Activated naive CD4-positive, alpha-beta T cell (primary cell): ENCODE results near the gene MAP3K1.
"Not testable (repeated sequence)": the region's sequence is repeated elsewhere in the genome, so short reads cannot be mapped to it uniquely, and the experiment has no call there.

Source experiments
- DNase-seq, 4 experiments: peaks; one replicate each; lab custom pipeline; 2025; lab: John Stamatoyannopoulos, UW

Gene MAP3K1

GRCh38 chr5:56814963-56815657, at the start of gene MAP3K1:
TSS of gene MAP3K1 (plus strand) at chr5:56815549. CDS start at chr5:56815574, 25 bp downstream.
- DNase-seq, result peak; percentile 62 to 83 (median 68)

GRCh38 chr5:56766926-56767325, 48.4 kb upstream of the MAP3K1 start:
- DNase-seq, result no peak

- DNase-seq, result no peak
These were observed 45.3 kb upstream of the MAP3K1 start for GRCh38 chr5:56769875-56770604.

DNA sequence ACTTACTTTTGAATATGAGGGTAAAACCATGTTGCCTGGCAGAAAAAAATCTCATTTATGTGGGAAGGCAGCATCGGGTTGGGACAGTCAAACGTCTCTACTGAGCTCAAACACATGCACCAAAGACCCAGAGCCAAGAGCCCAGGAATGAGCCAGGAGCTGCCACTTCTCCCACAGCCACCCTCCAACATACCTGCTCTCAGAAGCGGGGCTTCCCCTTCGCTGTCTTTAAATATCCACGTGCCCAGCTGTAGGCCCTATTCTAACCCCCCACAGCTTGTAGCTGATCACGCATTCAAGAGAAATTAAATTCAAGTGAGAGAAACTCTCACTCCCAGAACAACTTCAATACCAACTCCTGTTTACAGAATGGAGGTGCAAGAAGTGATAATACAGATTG, 42.6 kb upstream of the MAP3K1 start:
- DNase-seq, result no peak

- DNase-seq, result no peak
These were observed 40.4 kb upstream of the MAP3K1 start for GRCh38 chr5:56774957-56775356.

GRCh38 chr5:56776212-56776846, 39.0 kb upstream of the MAP3K1 start:
- DNase-seq, result not testable (repeated sequence)

DNA sequence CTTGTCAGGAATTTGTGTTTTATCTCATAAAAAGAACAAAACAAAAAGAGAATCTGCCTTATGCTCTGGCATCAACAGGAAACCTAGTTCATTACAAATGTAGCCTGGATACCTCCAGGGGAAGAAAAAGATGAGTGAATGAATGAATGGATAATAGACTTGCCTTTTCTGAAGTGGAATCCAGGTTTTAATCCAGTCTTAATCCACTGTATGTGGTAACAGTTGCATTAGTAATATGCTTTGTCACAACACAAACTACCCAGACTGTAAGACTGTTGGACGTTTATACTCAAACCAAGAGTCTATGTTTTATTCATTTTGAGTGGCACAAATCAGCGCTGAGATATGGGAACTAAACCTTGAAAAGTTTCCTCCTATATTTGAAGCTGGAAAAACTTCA, 32.1 kb upstream of the MAP3K1 start:
- no peak for DNase-seq

DNA sequence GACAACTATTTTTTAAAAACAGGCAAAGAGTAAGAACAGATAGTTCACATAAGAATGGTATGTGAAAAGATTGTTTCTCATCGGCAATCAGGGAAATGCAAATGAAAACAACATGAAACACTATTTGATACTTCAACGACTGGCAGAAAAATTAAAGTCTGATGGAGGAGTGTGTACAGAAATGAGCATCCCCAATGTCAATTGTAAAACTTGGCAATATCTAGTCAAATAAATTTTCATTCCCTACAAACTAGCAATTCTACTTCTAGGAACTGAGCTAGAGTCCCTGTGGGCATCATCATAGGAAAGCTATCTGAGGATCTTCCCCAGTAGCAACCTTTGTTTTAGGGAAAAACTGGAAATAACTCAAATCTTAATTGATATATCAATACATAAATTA, 29.0 kb upstream of the MAP3K1 start:
- no peak for DNase-seq

GRCh38 chr5:56791396-56791795, 24.0 kb upstream of the MAP3K1 start:
- DNase-seq, result no peak

DNA sequence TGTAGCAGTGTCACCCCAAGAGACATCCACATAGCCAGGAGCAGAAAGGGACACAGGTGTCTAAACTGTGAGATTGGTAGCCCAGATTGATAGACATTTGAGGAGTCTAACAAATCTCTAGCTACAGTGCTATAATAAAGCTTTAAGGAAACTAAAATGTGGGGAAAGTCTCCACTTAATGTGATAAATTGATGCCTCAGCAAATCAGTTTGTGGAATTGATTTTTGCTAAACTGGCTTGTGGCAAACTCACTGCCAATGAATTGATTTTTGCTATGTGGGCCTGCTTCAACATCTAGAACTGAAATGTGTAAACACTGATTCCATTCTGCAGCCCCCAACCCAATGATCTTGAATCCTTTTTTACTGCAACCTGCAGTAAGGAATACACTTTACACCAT, 16.8 kb upstream of the MAP3K1 start:
- DNase-seq, result no peak

GRCh38 chr5:56800186-56800585, 15.2 kb upstream of the MAP3K1 start:
- DNase-seq, result no peak

DNA sequence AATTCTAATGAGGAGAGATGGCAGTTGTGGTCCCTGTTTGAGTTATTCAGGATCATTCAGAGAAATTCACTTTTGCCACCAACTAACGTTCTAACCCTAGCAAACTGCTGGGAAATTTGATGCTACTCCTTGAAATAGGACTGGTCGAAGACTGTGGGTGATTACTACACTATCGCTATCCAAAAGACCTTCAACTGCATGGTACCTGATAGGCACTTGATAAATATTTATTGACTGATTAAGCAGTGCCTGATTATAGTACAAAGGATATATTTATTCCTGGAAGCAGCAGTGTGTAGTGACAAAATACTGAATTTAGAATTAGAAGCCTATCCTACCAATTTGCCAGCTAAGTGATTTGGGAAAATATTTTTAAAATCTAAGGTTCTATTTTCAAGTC, 14.1 kb upstream of the MAP3K1 start:
- no peak for DNase-seq

GRCh38 chr5:56802205-56802604, 13.1 kb upstream of the MAP3K1 start:
- no peak for DNase-seq

DNA sequence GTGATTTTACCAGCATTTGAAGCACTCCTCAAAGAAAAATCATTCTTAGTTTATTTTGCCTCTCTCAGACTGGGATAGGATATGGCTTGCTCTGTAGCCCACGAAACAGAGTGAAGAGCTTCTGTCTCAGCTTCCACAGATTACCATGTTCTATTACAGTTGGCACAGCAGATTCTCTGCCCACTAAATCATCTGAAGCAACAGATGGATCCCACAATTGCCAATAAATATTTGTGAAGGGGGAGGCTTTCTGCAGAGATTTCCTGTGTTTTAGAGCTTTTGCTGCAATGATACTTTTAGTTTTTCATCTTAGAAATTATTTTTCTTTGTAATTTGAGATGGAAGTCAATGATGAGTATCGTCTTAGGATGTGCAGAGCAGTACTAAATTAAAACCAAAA, 12.3 kb upstream of the MAP3K1 start:
- no peak for DNase-seq

DNA sequence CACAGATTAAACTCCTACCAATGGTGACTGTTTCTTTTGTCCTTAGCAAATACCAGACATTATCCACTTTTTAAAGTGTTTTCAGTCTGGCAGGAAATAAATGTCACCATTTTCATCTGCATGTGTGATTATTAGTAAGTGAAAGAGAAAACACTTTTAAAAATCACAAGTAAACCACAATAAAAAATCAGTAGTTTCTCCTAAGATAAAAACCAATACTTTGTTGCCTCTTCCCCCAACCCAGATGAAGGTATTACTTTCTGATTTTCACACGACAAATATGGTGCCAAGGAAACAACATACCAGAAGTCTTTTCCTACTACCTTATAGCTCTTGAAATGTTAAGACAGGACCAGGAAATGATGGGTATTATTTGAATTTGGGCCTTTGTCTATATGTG, 11.5 kb upstream of the MAP3K1 start:
- no peak for DNase-seq

DNA sequence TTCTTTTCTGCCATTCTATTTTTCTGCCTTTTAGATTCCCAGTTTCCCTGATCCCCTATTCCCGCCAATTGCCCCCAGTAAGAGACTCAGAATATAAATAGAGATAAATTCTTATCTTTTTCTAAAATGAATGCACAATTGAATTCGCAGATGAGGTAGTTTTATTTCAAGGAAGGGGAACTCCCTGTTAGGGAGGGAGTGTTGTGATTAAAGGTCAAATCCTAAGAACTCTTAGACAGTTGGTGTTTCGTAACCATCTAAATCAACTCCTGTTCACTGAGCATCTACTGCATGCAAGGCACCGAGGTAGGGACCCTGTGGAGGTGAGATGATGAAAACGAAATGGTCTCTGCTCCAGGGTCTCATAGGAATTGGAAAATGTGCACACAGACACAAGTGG, 7.7 kb upstream of the MAP3K1 start:
- DNase-seq, result no peak

DNA sequence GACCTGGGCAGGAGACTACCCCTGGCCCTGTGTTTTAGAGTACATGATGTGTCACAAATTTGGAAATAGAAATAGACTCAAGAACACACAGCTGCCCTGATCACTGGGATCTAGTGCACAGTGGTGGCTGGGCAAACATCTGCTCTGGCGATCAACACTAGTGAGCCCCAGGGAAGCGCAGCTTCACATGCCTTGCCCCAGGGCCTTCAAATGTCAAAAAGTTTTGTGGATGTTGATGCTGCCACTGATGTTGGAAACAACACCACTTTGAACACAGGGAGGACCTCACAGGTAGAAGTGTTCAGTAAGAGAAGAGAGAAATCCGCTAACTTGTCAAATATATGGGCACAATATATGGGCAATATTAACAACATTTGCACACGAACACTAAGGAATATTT, 7.1 kb upstream of the MAP3K1 start:
- DNase-seq, result no peak

DNA sequence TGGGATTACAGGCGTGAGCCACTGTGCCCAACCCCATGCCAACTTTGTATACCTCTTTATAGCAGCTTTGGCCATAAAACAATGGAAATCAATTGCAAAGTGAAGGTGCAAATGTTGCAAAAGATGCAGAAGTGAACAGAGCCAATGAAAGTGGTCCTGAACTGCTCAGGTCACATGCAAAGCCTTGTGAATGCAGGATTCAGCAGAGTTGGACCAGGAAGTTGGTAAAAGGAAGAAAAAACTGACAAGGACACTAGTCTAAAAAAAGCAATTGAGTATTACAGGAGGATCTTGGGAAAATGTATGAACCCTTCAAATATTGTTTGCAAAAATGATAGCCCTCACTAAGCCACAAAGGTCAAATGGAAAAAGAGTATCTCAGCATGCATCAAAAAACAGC, 4.5 kb upstream of the MAP3K1 start:
- no peak for DNase-seq

- DNase-seq, result no peak
These were observed 3.2 kb upstream of the MAP3K1 start for GRCh38 chr5:56812110-56812509.

DNA sequence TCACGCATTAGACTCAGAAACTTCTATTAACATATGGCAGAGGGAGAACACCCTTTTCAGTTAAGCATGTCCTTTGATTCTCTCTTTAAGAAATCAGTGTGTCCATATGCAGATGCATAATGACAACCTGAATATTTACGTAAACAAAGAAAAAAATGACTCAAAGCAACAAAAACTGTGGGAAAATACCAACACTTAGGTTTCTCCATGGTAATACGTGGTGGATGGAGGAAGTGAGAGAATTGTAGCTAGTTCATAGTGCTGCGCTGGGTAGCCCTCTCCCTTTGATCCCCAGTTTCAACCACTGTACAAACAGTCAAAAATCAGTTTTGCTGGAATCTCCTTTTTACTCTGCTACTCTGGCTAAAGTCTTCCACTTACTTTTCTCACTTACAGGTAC, 2.0 kb upstream of the MAP3K1 start:
- DNase-seq, result no peak

DNA sequence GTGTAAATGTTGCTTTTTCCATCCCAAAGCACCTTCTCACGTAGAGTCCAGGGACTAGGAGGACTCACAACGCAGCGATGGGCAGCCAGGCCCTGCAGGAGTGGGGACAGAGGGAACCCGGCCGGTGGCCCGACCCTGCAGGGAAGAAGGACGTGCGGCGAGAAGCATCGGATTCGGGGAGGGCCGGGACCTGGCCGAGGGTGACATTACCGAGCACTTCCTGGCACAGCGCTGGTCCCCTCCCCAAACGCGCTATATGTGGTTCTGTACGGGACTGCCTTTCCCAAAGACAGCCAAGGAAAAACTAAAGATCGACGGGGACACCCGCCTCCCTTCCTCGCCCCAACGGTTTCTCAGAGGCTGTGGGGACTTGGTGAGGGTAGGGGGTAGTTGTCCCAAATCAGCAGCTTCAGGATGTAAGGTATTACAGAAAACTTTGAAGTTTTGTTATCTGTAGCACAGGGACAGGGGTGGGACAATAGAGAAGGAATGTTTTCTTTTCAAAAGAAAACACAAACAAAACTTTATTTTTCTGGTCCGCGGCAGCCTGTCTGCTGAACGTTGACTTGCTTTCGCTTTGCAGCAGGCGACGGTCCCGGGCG, 887 bp upstream of the MAP3K1 start:
- DNase-seq, result peak in 2 of 4 experiments; percentile 31 to 35

DNA sequence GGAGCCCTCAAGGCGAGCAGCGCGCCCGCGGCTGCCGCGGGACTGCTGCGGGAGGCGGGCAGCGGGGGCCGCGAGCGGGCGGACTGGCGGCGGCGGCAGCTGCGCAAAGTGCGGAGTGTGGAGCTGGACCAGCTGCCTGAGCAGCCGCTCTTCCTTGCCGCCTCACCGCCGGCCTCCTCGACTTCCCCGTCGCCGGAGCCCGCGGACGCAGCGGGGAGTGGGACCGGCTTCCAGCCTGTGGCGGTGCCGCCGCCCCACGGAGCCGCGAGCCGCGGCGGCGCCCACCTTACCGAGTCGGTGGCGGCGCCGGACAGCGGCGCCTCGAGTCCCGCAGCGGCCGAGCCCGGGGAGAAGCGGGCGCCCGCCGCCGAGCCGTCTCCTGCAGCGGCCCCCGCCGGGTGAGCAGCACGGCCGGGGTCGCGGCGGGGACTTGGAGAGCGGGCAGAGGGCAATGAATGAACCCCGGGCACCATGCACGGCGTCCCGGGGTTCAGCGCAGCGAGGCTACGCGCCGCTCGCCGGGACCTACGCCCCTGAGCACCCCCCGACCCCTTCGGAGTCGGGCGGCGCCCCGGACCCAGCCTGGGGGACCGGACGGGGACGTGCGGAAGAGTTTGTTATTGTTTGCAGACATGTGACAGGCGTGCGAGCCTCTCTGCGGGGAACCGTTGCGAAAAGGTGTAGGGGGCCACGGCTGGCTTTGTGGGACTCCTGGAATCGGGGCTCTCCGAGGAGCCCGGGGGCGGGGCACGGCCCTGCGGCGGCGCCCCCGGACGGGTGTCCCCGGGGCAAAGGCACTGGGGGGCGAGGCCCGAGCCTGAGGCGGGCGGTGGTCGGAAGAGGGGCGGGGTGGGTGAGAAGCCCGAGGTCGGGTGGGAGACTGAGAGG, 553 bp downstream of the MAP3K1 start:
- DNase-seq, result peak; percentile 15 to 41 (median 27)
